HG02943 (cell line): ENCODE measurements around the gene NOX5.
"Not testable (repeated sequence)": the region's sequence is repeated elsewhere in the genome, so short reads cannot be mapped to it uniquely, and the experiment has no call there.

Experiments
- ATAC-seq: cut with Tn5 transposase; IDR thresholded peaks from one replicate; pipeline ENCODE4 v1.9.1; 2021; ENCODE audit warnings: mild to moderate bottlenecking, low read depth, moderate library complexity; ENCODE audit not compliant: unreplicated experiment

The NOX5 gene, protein sequence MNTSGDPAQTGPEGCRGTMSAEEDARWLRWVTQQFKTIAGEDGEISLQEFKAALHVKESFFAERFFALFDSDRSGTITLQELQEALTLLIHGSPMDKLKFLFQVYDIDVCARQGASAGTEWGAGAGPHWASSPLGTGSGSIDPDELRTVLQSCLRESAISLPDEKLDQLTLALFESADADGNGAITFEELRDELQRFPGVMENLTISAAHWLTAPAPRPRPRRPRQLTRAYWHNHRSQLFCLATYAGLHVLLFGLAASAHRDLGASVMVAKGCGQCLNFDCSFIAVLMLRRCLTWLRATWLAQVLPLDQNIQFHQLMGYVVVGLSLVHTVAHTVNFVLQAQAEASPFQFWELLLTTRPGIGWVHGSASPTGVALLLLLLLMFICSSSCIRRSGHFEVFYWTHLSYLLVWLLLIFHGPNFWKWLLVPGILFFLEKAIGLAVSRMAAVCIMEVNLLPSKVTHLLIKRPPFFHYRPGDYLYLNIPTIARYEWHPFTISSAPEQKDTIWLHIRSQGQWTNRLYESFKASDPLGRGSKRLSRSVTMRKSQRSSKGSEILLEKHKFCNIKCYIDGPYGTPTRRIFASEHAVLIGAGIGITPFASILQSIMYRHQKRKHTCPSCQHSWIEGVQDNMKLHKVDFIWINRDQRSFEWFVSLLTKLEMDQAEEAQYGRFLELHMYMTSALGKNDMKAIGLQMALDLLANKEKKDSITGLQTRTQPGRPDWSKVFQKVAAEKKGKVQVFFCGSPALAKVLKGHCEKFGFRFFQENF

DNA sequence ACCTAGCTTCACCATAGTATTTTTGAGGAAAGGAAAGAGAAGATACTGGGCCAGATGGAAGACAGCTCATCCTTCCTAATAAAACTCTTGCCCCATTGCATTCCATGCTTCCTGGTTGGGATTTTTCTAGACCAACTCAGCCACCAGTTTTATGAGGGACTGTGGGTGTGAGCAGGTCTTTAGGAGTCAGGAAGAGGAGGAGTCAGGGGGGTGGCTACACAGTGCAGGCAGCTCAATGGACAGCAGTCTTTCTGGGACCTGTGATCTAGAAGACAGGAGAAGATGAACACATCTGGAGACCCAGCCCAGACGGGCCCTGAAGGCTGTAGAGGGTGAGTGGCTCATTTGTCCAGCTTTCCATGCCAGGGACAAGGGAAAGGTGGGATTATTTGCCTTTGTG, at the start of gene NOX5:
Gene NOX5 (plus strand): TSS at position 242 of the 400 bp plus-strand sequence. CDS start 41 bp downstream, at position 283.
- no peak for ATAC-seq

- no peak for ATAC-seq
These were observed 47.5 kb upstream of the NOX5 start for GRCh38 chr15:68966996-68967395.

DNA sequence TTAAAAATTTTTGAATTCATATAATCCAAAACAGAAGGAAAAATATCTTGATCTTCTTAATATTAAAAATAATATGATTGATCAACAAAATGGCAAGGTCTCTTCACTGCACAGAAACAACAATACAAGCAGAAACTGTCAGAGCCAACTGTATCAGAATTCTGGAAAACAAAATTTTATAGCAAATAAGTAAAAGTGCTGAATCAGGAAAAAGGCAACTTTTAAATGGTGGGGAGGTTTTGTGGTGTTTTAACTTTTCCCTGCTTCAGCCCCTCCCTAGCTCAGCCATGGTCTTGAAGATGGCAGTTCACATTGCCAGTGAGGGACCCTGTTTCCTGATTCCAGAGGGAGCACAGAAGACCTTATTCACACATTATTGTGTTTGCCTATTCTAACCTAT, 46.5 kb upstream of the NOX5 start:
- ATAC-seq: no peak

GRCh38 chr15:68969298-68969697, 45.2 kb upstream of the NOX5 start:
- ATAC-seq: no peak

- ATAC-seq: no peak
These were observed 42.1 kb upstream of the NOX5 start for GRCh38 chr15:68972201-68973065.

- not testable (repeated sequence) for ATAC-seq
These were observed 38.8 kb upstream of the NOX5 start for GRCh38 chr15:68975651-68976160.

GRCh38 chr15:68977426-68977825, 37.1 kb upstream of the NOX5 start:
- ATAC-seq: not testable (repeated sequence)

GRCh38 chr15:68979006-68979405, 35.5 kb upstream of the NOX5 start:
- ATAC-seq: no peak

- ATAC-seq: no peak
These were observed 34.7 kb upstream of the NOX5 start for GRCh38 chr15:68979816-68980215.

- no peak for ATAC-seq
These were observed 33.7 kb upstream of the NOX5 start for GRCh38 chr15:68980786-68981185.

- ATAC-seq: no peak
These were observed 32.6 kb upstream of the NOX5 start for GRCh38 chr15:68981941-68982340.

DNA sequence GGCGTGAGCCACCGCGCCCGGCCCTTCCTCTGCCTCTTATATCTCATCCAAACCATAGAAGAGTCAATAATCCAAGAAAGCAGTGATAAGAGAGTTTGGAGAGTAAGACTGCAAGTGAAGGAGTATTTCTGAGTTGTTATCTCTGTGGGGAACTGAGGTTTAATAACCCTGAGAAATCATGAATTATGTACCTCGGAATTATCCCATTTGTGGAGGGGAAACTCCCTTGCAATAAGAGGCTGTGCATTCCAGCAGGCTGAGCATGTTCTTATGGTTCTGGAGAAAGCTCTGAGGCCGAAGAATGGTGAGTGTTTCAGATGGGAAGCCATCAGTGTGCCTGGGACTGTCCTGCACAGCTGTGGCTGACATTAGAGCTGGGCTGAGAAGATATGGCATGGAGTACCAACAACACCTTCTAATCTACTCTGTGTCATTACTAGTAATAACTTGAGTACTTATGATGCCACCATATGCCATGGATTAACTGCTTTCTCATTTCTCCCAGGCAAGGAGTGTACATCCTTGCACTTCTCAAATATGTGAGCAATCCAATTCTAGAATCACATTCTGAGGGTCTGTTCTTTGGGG, 31.4 kb upstream of the NOX5 start:
- no peak for ATAC-seq

DNA sequence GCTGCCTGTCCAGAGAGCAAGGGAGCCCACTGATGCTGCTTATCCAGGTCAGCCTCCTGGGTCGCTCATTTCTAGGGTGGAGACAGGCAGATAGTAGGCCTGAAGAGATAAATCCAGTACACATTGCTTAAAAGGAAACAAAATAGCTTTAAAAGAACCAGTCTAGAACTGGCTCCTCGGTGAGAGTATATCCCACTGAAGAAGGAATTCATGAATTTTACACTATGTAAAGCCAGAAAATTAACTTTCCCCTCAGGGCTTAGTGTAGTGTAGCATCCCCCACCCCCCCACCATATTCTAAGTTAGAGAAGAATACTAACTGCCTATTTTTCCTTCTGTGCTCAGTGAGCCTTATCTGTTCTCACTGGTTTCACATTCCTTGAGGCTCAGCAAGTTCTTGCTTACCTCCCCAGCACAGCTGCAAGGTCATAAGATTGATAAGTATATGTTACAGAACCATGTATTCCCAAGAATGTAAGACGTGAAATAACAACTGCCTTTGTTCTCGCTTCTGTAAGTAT, 30.5 kb upstream of the NOX5 start:
- ATAC-seq: no peak

- no peak for ATAC-seq
These were observed 29.9 kb upstream of the NOX5 start for GRCh38 chr15:68984586-68984985.

GRCh38 chr15:68985361-68985891, 29.1 kb upstream of the NOX5 start:
- ATAC-seq: no peak

- ATAC-seq: no peak
These were observed 28.2 kb upstream of the NOX5 start for GRCh38 chr15:68986322-68986721.

GRCh38 chr15:68987120-68987519, 27.4 kb upstream of the NOX5 start:
- no peak for ATAC-seq

DNA sequence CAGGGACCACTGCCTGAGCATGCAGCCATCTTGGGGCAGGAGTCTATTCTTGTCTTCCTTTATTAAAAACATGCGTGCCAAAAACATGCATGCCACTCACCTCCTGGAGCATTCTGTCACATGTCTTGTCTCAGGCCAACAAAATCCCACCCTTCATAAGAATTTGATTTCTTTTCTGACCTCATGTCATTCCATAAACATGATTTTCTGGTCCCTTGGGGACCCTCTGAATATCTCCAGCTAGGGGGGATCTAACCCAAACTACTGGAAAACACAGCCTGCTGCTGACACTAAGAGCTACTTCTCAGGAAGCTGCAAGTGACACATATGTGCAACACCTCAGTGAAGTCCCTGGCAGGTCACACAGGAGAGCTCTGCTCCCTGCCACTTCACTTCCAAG, 26.8 kb upstream of the NOX5 start:
- ATAC-seq: no peak

DNA sequence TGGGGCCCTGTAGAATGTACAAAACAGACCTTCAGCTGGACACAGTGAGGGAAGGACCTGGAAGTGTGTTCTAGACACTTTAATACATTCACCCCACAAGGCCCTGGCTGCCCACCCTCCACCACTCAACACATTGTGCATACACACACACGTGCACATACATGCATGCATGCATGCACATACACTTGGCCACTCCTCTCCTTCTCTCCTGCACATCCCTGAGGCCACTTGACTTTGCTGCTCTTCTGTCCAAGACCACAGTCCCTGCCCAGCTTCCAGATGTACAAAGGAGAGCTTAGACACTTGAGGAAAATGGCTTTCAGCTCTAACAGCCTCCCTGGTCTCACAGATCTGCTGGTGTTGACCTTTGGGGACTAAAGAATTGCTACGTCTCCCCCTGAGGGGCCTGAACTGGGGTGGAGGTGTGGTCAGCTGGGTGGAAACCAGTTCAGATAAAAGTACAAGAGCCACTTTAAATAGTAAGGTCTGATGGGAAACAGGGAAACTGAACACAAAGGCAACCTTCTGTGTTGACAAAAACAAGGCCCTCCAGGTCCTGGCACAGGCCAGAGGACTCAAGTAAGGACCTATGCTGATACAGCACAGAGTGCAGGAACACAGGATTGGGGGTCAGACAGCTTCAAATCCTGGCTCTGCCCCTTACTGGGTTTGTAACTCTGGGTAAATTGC, 24.8 kb upstream of the NOX5 start:
- ATAC-seq: no peak
